Stimulated activated CD4-positive, alpha-beta T cell treated with anti-CD3 and anti-CD28 coated beads, Interleukin-2, amount 100 ng/mL, for 4 hours (primary cell): Measurements from ENCODE around the gene ROCK2.

ENCODE experiments used
- DNase-seq: peaks from one replicate; pipeline ENCODE4 v3.0.0-alpha.2; 2020; ENCODE audit warnings: low read depth

ROCK2 gene

DNA sequence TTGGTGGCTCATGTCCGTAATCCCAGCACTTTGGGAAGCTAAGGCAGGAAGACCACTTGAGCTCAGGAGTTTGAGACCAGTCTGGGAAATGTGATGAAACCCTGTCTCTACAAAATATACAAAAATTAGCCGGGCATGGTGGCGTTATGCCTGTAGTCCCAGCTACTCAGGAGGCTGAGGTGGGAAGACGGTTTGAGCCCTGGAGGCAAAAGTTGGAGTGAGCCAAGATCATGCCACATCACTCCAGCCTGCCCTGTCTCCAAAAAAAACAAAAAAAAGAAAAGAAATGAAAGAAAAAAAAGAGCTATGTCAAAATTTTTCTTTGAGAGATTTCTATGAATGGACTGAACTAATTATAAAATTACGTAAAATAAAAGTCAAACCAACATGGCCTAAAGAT lies 34.7 kb downstream of the ROCK2 start:
- no peak for DNase-seq

- DNase-seq, result no peak
These were observed 36.5 kb downstream of the ROCK2 start for GRCh38 chr2:11307764-11308415.

DNA sequence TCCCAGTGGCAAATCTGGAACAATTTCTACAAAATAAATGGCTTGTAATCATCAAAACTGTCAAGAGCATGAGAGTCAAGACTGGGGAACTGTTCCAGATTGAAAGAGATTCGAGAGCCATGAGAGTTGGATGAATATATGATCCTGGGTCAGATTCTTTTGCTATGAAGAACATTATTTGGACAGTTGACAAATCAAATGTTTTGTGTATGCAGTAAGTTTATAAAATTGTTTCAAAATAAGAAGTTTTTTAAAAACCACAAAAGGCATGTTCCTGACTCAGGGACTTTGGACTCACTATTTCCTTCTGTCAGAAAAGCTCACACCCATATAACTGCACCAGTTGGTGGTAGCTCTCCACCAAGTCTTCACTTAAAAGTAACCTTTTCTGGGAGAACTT lies 38.5 kb downstream of the ROCK2 start:
- DNase-seq, result no peak

- no peak for DNase-seq
These were observed 39.1 kb downstream of the ROCK2 start for GRCh38 chr2:11305338-11305737.

DNA sequence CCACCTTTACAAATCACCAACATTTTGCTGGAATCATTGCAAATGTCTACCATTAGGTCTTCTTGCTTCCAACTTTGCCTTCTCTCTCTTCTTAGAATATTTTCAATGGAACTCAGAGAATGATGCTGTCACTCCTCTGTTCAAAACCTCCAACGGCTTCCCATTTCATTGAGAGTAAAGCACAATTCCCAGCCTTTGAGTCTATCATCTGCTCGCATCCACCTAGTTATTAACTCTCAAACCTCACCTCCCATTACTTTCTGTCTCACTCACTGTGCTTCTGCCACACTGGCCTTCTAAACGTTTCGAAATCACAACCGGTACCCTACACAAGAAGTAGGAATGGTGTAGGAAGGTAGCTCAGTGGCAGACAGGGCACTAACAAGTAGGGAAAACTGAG lies 40.0 kb downstream of the ROCK2 start:
- DNase-seq, result no peak

GRCh38 chr2:11303290-11304013 lies 41.0 kb downstream of the ROCK2 start:
- no peak for DNase-seq

GRCh38 chr2:11299439-11299838 lies 45.0 kb downstream of the ROCK2 start:
- DNase-seq, result no peak

DNA sequence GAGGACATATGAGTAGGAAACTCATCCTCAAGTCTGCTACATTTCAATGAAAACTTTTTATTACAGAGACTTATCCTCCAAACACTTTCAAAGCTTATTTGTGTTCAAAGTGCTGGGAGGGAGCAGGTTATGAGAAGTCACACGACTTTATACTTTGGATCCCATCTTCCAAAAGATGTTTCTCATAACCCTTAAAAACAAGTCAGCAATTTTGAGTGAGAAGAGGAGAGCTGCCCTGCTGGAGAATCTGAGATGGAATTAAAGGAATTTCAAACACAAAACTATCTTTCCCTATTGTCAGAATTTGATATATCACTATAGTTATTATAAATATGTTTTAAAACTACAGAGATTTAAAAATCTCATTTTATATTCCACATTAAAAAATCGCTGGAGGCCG lies 45.8 kb downstream of the ROCK2 start:
- no peak for DNase-seq

DNA sequence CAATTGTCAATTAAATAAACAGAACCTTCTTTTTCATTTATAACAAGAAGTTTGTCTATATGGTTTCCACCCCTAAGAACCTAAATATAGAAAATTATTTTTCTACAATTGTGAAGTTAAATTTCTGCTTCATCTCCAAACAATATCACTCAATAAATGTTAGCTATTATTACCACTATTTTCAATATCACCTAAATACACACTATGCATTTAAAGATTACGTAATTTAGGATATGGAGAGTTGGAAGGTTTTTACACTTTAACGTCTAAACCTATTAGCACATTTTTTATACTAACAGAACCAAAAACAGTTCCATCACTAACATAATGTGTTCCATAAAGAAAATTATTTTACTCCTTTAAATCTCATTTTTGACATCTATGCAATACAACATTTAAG lies 48.0 kb downstream of the ROCK2 start:
- DNase-seq, result no peak

DNA sequence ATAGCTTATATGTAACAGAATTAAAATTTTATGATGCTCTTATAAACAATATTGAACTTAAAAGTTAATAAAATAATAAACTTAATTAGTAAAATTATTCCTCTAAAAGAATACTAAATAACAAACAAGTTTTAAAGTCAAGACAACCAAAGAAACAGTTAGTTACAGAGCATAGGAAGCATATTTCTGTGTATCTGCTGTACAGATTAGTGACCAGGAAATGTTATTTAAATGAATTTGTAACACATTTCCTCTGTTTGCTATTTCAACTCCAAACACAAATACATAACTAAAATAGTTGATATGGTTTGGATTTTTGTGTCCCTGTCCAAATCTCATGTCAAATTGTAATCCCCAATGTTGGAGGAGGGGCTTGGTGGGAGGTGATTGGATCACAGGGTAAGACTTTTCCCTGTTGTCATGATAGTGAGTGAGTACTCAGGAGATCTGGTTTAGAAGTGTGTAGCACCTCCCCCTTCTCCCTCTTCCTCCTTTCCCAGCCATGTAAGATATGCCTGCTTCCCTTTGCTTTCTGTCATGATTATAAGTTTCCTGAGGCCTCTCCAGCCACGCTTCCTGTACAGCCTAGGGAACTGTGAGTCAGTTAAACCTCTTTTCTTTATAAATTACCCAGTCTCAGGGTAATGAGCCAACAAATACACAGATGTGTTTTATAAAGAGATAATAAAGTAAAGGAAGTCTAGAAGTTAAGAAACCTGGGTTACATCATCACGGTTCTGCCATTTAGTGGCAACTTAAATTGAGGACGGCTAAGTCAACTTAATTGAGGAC lies 51.8 kb downstream of the ROCK2 start:
- no peak for DNase-seq

- DNase-seq, result no peak
These were observed 53.7 kb downstream of the ROCK2 start for GRCh38 chr2:11290713-11291112.

DNA sequence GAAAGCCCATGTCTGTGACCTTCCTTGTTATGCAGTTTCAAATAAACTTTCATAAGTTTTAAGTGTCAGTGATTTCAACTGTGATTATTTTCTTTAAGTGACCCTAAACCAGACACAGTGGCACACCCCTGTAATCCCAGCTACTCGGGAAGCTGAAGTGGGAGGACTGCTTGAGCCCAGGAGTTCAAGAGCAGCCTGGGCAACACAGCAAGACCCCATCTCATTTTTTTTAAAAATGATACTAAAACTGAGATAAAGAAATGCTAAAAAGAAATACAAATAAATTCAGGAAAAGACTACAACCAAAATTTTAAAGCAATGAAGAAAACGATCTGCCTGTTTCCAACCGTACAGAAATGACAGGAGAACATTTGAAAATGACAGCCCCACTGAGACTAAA lies 54.2 kb downstream of the ROCK2 start:
- no peak for DNase-seq

GRCh38 chr2:11288431-11288830 lies 56.0 kb downstream of the ROCK2 start:
- DNase-seq, result no peak

- DNase-seq, result no peak
These were observed 57.7 kb downstream of the ROCK2 start for GRCh38 chr2:11286749-11287148.

- no peak for DNase-seq
These were observed 58.1 kb downstream of the ROCK2 start for GRCh38 chr2:11286323-11286722.

GRCh38 chr2:11285499-11285898 lies 58.9 kb downstream of the ROCK2 start:
- DNase-seq, result no peak

DNA sequence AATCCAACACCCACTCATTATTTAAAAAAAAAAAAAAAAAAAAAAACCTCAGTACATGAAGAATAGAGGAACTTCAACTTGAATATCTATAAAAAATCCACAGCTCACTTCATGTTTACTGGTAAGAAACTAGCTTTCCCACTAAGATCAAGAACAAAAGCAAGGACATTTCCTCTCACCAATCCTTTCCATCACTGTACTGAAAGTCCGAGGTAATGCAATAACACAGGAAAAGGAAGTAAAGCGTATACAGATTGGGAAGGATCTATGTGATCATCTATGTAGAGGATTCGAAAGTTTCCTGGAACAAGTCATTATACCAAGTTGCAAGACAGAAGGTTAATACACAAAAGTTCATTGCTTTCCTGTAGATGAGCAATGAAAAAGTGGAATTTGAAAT lies 63.2 kb downstream of the ROCK2 start:
- no peak for DNase-seq

- DNase-seq, result no peak
These were observed 63.7 kb downstream of the ROCK2 start for GRCh38 chr2:11280713-11281112.

GRCh38 chr2:11279398-11279797 lies 65.0 kb downstream of the ROCK2 start:
- DNase-seq, result no peak

GRCh38 chr2:11278219-11278618 lies 66.2 kb downstream of the ROCK2 start:
- DNase-seq, result no peak

DNA sequence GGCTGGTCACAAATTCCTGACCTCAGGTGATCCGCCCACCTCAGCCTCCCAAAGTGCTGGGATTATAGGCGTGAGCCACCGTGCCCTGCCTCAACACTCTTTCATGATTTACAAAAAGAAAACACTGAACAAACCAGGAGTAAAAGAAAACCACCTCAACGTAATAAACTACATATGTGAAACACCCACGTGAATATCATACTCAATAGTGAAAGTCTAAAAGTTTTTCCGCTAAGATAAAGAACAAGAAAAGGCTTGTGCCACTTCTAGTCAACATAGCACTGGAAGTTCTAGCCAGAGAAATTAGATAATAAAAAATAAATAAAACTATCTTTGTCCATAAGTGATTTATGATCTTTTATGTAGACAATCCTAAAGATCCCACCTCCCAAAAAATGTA lies 68.5 kb downstream of the ROCK2 start:
- no peak for DNase-seq

DNA sequence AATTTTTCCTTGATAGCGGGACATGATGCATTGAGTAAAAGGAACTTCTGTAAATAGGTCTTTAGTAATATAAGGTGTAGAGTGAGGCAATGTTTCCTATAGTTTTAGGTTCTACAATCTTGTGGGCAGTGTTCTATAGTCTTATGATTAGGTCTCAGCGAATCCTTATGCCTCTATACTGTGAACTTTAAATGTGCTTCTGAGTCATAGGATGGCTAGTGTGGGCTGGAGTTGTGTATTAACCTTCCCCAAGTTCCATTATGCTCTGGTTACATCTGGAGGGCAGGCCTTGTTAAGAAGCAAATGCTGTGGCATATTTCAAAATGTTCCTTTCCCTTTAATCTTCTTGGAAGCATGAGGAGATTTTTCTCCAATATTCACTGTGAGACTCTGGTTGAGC lies 73.5 kb downstream of the ROCK2 start:
- no peak for DNase-seq

GRCh38 chr2:11267931-11268330 lies 76.5 kb downstream of the ROCK2 start:
- DNase-seq, result no peak
